K562 (cell line): ENCODE data around the gene VARS1. TPM values are rescaled to one million over a fixed set of nuclear protein-coding genes. Genes with fewer than 3 reads are reported as not detected.

Experiments used
- C11orf30 ChIP-seq: fragments of 450-650 bp; IDR thresholded peaks from 2 replicates; pipeline ENCODE4 v1.6.1; 2016; ENCODE audit warnings: low read depth, mild to moderate bottlenecking
- DLX4 ChIP-seq: fragments of 250-450 bp; sonication (Bioruptor Pico); IDR thresholded peaks from 2 replicates; pipeline ENCODE4 v1.6.1; 2021; ENCODE audit warnings: mild to moderate bottlenecking
- ETV6 ChIP-seq, 3 experiments: fragments of 150-350 bp in 1 of 3; sonication (generic) in 1 of 3; formaldehyde crosslinking in 1 of 3; IDR thresholded peaks; 2 replicates each; pipeline versions ENCODE4 v1.6.1 to v1.8.0; 2014 to 2022; ENCODE audit warnings: borderline replicate concordance in 2 of 3, low read depth in 2 of 3, antibody characterized with exemption in 1 of 3, low read length in 1 of 3, mild to moderate bottlenecking in 1 of 3, missing genetic modification reagents in 1 of 3
- FOXP4 ChIP-seq: sonication (generic); formaldehyde crosslinking; IDR thresholded peaks from 2 replicates; pipeline ENCODE4 v1.8.0; 2022; ENCODE audit warnings: mild to moderate bottlenecking, missing genetic modification reagents, borderline replicate concordance
- KAT7 ChIP-seq: sonication (generic); formaldehyde crosslinking; IDR thresholded peaks from 2 replicates; pipeline ENCODE4 v1.8.0; 2022; ENCODE audit warnings: missing genetic modification reagents, mild to moderate bottlenecking, borderline replicate concordance
- NELFE ChIP-seq: IDR thresholded peaks from 2 replicates; pipeline ENCODE4 v1.6.1; 2011; ENCODE audit warnings: mild to moderate bottlenecking; ENCODE audit not compliant: insufficient read depth, insufficient read length
- NR3C1 ChIP-seq: sonication (generic); formaldehyde crosslinking; IDR thresholded peaks from 2 replicates; pipeline ENCODE4 v1.8.1; 2022; ENCODE audit warnings: missing genetic modification reagents
- PHB ChIP-seq: fragments of 250-450 bp; sonication (Bioruptor Pico); IDR thresholded peaks from 2 replicates; pipeline ENCODE4 v1.5.0; 2021
- PHF8 ChIP-seq: fragments of 200-600 bp; sonication (generic); IDR thresholded peaks from 2 replicates; pipeline ENCODE4 v1.6.1; 2012; ENCODE audit warnings: mixed run types, mild to moderate bottlenecking, inconsistent platforms, low read length, moderate library complexity, borderline replicate concordance
- PTTG1 ChIP-seq: fragments of 450-650 bp; IDR thresholded peaks from 2 replicates; pipeline ENCODE4 v1.6.1; 2016; ENCODE audit warnings: low read depth, mild to moderate bottlenecking, missing genetic modification characterization, missing compliant biosample characterization
- SMARCA4 ChIP-seq: fragments of 450-650 bp; IDR thresholded peaks from 2 replicates; pipeline ENCODE4 v1.6.1; 2016
- TAF7 ChIP-seq: fragments of 450-650 bp; IDR thresholded peaks from 2 replicates; pipeline ENCODE4 v1.6.1; 2016; ENCODE audit warnings: missing genetic modification characterization, missing compliant biosample characterization
- ZBTB2 ChIP-seq: fragments of 450-650 bp; IDR thresholded peaks from 2 replicates; pipeline ENCODE4 v1.6.1; 2016; ENCODE audit warnings: antibody characterized with exemption
- ZNF395 ChIP-seq: fragments of 200-800 bp; sonication (Bioruptor generic); IDR thresholded peaks from 2 replicates; pipeline ENCODE4 v1.6.1; 2017; ENCODE audit warnings: missing genetic modification characterization, missing compliant biosample characterization
- ZNF444 ChIP-seq: fragments of 250-450 bp; sonication (Bioruptor Pico); IDR thresholded peaks from 2 replicates; pipeline ENCODE4 v1.4.0; 2020; ENCODE audit warnings: mild to moderate bottlenecking, moderate library complexity
- ZNF592 ChIP-seq: fragments of 450-650 bp; IDR thresholded peaks from 2 replicates; pipeline ENCODE4 v1.6.1; 2017; ENCODE audit warnings: antibody characterized with exemption, mild to moderate bottlenecking
- ZNF696 ChIP-seq: fragments of 250-450 bp; sonication (Bioruptor Pico); conservative IDR thresholded peaks from 2 replicates; pipeline ENCODE4 v1.4.0; 2020; ENCODE audit warnings: mild to moderate bottlenecking, moderate library complexity
- polyA plus RNA-seq, 8 experiments: library from polyadenylated mRNA; depleted of rRNA in 4 of 8; stranded (reverse) in 5 of 8; unstranded in 3 of 8; fragments of >200 nt; fragmentation: Nextera tagmentation in 2 of 8; fragmentation: Illumina TruSeq in 1 of 8; extraction: Ambion mirVana in 2 of 8; extraction: Trizol in 1 of 8; gene quantifications; 2 replicates each; pipeline versions ENCODE4 v1.2.1 to v1.2.3, GENCODE V29; 2011 to 2014; ENCODE audit warnings: inconsistent platforms in 1 of 8, missing spikeins in 1 of 8
- total RNA-seq, 7 experiments: library from RNA; depleted of rRNA in 6 of 7; stranded (reverse); fragments of >200 nt in 6 of 7; fragmentation: Illumina TruSeq in 2 of 7; extraction: Trizol in 2 of 7; gene quantifications; 2 replicates each; pipeline versions ENCODE4 v1.2.1 to v1.2.3, GENCODE V29; 2011 to 2021; ENCODE audit warnings: low replicate concordance in 1 of 7

The VARS1 gene
- total and polyA plus RNA-seq, 9 of the 15 experiments (the other 6 are each of a cell fraction or from before 2014, with no cell fraction given): 2.9 to 488 (median 130) TPM

GRCh38 chr6:31837369-31838113 is 42.0 kb upstream of the VARS1 start (continued):
- TF ChIP-seq ZNF592: no peak
- no peak for TF ChIP-seq PHB (CRISPR knock-in tag)
- no peak for TF ChIP-seq NELFE
- no peak for TF ChIP-seq TAF7
- TF ChIP-seq ZBTB2: no peak
- no peak for TF ChIP-seq PTTG1 (tag)
- TF ChIP-seq NR3C1 (CRISPR knock-in tag): no peak
- no peak for TF ChIP-seq ZNF395 (CRISPR knock-in tag)
- no peak for TF ChIP-seq SMARCA4
- peak; percentile 81; the same call in 1 of the 2 replicates for TF ChIP-seq KAT7 (CRISPR knock-in tag)
- TF ChIP-seq ETV6 (IDR thresholded peaks at IDR 0.05; ENCODE audit: borderline replicate concordance in 1 of 2, low read depth in 2 of 2, low read length in 1 of 2): no peak
- peak; percentile 39; the same call in 1 of the 2 replicates for TF ChIP-seq ETV6 (CRISPR knock-in tag; IDR thresholded peaks at IDR 0.05; ENCODE audit: borderline replicate concordance)
- TF ChIP-seq ZNF444 (CRISPR knock-in tag): no peak
- 0 out of 2 replicates have a peak, but pooled peaks have one; percentile 60 for TF ChIP-seq FOXP4 (CRISPR knock-in tag)
- TF ChIP-seq PHF8: no peak
- TF ChIP-seq C11orf30: no peak
- 0 out of 2 replicates have a peak, but pooled peaks have one; percentile 66 for TF ChIP-seq DLX4 (CRISPR knock-in tag)
- TF ChIP-seq ZNF696 (CRISPR knock-in tag): no peak
